ENCODE data around the gene UBE2J2.

DNA sequence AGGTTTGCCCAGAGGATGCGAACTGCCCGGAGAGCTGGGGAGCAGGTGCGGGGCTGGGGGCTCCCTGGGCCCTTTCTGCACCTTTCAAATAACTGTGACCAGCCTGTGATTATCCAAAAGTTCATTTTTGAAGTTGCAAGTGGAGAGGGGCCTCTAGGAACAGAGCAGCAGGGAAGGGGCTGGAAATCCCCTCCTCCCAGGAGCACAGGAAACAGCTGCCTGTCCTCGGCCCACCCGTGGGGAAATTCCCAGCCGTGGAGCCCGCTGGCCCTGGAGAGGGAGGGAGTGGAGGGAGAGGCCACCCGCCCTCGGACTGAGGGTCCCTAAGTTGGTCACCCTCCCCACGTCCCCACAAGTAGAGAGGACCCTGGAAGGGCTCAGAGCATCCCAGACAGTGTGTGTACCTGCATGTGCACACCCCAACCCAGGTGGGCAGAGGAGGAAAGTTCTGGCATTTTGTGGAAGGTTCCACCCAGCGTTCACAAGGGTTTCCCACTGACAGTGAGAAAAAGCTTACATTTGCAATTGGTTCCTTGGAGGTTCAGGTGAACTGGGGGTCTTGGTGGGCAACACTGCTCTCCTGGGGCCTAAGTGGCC is 58.5 kb downstream of the UBE2J2 start:
- no peak for TF ChIP-seq POLR2A (IDR thresholded peaks at IDR 0.05)
- TF ChIP-seq, protein P1, sequence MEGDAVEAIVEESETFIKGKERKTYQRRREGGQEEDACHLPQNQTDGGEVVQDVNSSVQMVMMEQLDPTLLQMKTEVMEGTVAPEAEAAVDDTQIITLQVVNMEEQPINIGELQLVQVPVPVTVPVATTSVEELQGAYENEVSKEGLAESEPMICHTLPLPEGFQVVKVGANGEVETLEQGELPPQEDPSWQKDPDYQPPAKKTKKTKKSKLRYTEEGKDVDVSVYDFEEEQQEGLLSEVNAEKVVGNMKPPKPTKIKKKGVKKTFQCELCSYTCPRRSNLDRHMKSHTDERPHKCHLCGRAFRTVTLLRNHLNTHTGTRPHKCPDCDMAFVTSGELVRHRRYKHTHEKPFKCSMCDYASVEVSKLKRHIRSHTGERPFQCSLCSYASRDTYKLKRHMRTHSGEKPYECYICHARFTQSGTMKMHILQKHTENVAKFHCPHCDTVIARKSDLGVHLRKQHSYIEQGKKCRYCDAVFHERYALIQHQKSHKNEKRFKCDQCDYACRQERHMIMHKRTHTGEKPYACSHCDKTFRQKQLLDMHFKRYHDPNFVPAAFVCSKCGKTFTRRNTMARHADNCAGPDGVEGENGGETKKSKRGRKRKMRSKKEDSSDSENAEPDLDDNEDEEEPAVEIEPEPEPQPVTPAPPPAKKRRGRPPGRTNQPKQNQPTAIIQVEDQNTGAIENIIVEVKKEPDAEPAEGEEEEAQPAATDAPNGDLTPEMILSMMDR (IDR thresholded peaks at IDR 0.05), result no peak
